OCI-LY1 (cell line): Measurements from ENCODE around the gene ADAM33.

ENCODE experiments used
- EZH2 ChIP-seq: fragments of 200-600 bp; sonication (generic), shearing (Covaris generic); IDR thresholded peaks from 2 replicates; pipeline ENCODE4 v1.8.0; 2017; ENCODE audit warnings: borderline replicate concordance, mixed run types, mild to moderate bottlenecking, antibody characterized with exemption, low read length, moderate library complexity, mixed read lengths
- TF ChIP-seq, protein P1 (sequence below): fragments of 200-600 bp; sonication (generic), shearing (Covaris generic); IDR thresholded peaks from 2 replicates; pipeline ENCODE4 v1.5.1; 2017; ENCODE audit warnings: mild to moderate bottlenecking, antibody characterized with exemption, low read length, moderate library complexity, mixed read lengths

DNA sequence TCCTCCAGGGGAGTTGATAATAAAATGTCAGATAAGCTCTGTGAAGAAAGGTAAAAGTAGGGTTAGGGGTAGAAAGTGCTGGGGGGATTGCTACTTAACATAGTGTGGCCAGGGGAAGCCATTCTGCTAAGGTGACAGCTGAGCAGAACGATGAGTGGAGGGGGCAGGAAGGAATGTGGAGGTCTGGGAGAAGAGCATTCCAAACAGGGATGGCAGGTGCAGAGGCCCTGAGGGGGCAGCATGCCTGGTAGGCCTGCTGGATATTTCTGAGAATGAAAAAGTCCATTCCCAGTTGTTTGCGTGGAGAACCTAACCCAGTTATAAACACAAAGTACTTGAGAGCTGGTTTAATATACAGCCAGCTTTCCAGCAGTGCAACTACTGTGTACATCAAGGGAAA is 27.9 kb downstream of the ADAM33 start:
- TF ChIP-seq, protein P1, sequence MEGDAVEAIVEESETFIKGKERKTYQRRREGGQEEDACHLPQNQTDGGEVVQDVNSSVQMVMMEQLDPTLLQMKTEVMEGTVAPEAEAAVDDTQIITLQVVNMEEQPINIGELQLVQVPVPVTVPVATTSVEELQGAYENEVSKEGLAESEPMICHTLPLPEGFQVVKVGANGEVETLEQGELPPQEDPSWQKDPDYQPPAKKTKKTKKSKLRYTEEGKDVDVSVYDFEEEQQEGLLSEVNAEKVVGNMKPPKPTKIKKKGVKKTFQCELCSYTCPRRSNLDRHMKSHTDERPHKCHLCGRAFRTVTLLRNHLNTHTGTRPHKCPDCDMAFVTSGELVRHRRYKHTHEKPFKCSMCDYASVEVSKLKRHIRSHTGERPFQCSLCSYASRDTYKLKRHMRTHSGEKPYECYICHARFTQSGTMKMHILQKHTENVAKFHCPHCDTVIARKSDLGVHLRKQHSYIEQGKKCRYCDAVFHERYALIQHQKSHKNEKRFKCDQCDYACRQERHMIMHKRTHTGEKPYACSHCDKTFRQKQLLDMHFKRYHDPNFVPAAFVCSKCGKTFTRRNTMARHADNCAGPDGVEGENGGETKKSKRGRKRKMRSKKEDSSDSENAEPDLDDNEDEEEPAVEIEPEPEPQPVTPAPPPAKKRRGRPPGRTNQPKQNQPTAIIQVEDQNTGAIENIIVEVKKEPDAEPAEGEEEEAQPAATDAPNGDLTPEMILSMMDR: no peak
- no peak for TF ChIP-seq EZH2
